ENCODE data around the gene PKNOX2.

PKNOX2 gene

DNA sequence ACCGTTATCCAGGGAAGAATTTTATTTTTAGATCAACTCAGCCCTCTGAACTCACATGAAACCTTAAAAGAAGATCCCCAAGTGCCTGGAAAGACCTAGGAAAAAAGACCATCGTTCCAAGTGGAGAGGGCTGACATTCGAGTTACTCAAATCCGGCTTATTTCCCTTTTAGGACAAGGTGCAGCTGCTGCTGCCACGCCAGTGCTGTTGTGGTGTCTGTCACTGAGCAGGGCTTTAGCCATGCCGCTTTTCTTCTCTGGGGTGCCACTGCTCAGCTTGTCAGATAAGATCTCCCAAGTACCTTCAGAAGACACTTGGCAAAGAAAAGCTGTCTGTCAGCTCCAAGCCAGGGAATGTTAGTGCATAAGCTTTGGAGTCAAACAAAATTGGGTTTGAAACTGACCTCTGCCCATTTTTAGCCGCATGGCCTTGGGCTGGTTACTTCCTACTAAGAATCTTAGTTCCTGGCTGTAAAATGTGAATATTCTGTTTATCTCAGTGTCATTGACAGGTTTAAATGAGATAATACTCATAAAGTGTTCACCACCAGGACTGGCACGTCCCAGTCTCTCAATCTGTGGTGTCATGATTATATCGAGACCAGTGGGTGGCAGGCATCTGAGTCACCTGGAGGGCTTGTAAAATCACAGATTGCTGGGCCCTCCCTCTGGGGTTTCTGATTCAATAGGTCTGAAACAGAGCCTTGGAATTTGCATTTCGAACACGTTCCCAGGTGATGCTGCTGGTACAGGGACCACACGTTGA is 117.5 kb downstream of the PKNOX2 start:
- DNase-seq (ENCODE audit: low read depth, low spot score), result no peak

DNA sequence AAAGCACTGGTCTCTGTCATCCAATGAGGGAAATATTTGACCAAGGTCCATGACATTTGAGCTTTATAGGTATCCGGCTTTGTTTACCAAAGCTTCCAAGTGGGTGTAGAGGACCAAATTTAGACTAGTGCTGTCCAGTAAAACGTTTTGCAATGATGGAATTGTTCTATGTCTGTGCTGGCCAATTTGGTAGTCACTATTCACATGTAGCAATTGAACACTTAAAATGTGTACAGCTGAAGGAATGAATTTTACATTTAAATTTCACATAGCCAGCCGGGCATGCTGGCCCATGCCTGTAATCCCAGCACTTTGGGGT is 118.0 kb downstream of the PKNOX2 start:
- DNase-seq (ENCODE audit: low read depth, low spot score), result no peak

DNA sequence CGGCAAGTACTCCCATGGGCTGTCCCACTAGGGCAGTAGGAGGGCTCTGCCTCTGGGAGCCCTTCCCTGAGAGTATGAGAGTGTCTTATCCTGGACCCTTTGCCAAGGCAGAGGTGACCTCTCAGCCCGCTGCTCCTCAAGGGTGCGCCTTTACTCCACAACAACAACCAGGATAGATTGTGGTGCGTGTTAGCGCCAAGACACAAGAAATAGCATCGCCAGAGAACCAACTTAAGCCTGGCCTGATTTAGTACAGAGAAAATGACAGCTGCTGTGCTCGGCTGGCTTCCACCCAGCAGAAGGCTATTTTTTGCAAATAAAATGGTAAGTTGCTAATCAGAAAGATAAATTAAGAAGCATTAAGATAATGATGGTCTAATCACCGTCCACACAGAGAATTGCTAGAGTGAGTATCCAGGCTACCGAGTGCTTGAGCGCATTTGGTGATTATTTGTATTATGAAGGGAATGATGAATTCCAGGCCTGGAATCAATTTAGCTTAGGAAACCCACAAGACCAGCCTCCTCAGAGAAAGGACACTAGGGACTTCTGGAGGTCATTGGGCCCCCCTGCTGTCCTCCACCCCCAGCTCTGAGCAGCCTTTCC is 119.8 kb downstream of the PKNOX2 start:
- no peak for DNase-seq (ENCODE audit: low read depth, low spot score)

DNA sequence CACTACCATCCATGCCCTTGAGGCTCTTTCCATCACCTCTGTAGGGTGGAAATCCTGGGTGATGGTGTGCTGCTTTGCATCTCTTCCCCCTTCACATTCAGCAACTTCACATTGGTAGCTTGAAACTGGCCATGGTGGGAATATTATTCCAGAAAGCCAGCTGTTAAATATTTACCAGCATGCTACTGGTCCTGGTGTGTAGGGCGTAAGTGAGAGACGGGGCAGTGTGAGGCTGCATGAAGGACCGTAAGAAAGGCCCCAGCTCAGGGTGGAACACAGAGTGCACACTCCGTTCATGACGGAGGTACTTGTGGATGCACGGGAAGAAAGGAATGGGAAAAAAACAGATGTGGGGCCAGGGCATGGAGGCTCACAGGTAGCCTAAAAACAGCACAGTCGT is 121.3 kb downstream of the PKNOX2 start:
- no peak for DNase-seq (ENCODE audit: low read depth, low spot score)

DNA sequence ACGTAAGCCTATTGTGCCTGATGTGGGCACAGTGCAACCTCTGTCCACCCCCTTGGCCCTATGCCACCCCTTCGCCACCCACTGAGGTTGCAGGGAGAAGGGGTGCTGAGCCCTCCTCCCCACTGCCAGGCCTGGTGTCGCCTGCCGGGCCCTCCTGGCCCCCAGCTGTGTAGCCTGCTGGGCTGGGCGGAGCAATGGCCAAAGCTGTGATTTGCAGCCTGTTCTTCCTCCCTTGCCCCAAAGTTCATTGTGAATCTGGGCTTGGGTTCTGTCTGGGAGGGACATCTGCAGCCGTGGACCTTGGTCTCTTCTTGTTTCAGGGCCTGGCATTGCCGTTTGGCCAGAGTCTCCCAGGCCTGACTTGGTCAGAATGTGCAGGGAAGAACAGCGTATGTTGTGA is 121.9 kb downstream of the PKNOX2 start:
- no peak for DNase-seq (ENCODE audit: low read depth, low spot score)

DNA sequence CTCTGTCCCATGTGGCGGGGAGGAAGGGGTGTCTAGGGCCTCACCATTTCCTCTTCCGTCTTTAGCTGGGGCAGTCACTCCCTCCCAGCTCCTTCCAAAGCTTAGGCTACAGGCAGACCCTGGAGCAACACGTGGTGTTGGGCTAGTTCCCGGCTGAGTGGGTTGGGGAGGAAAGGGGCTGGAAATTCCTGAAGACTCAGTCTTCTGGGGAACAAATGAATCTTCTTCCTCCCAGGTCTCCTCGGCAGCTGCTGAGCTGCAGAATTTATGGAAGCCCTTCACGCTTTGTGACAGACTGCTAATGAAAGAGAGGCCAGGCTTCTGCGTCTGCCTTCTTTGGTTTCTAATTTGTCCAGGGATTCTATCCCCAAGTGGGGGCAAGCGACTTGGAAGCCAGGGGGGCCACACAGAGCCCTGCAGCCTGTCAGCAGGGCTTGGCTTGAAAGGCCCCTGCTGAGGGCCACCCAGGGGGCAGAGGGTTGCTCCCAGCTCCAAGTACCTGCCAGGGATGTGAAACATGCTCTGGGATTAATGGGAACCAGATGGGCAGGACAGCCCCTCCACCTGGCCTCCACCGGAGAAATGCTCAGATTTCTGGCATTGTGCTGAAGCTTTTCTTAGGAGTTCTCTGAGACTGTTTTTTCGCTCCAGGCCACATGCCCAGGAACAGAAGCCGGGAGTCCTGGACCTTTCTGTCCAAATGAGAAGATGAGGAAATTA is 123.1 kb downstream of the PKNOX2 start:
- DNase-seq (ENCODE audit: low read depth, low spot score), result no peak

DNA sequence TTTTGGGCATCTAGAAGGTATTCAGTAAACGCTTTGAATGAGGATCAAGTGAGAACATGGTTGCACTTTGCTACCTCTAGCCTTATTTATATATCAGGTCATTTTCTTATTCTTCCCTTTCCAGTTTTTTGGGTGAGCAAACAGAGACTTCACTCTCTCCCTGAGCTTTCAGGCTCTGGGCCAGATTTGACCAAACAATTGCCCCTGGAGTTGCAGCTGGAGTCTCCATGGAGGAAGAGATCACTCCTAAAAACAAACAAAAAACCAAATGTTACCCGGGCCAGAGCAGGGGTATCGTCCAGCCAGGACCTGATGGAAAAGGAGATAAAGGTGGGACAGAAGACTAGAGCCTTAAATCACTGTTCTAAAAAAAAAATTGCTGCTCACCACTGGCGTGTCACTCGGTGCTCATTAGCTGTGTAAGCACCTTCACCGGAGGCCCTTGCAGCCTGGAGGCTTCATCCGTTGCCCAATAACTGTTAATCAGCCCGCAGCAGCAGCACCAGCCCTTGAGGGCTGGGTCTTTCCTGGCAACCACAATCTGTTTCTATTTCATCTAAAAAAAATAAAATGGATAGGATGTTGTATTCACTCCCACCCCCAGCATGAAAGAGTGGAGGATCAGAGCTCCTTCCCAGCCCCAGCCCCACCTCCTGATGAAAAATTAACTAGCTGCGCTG is 125.0 kb downstream of the PKNOX2 start:
- DNase-seq (ENCODE audit: low read depth, low spot score), result no peak

DNA sequence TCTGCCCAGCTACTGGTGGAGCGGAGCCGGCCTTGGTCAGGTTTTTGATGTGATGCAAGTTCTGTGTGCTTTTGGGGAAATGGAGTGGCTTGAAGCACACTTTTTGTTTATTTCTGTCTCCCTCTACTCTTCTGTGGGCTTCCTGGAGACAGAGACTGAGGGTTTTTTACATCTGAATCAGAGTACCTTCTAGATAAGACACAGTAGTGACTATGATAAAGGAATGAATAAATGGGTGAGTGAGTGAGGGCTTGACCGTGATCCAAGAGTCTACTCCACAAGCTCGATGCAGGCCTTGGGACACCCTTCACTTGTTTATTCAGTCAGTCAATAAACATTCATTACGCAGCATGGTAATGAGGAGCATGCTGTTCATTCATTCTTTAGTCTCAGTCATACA is 125.7 kb downstream of the PKNOX2 start:
- no peak for DNase-seq (ENCODE audit: low read depth, low spot score)

GRCh38 chr11:125292100-125292499 is 127.5 kb downstream of the PKNOX2 start:
- DNase-seq (ENCODE audit: low read depth, low spot score), result no peak

GRCh38 chr11:125293596-125293995 is 129.0 kb downstream of the PKNOX2 start:
- DNase-seq (ENCODE audit: low read depth, low spot score), result no peak

GRCh38 chr11:125295931-125296330 is 131.4 kb downstream of the PKNOX2 start:
- no peak for DNase-seq (ENCODE audit: low read depth, low spot score)

DNA sequence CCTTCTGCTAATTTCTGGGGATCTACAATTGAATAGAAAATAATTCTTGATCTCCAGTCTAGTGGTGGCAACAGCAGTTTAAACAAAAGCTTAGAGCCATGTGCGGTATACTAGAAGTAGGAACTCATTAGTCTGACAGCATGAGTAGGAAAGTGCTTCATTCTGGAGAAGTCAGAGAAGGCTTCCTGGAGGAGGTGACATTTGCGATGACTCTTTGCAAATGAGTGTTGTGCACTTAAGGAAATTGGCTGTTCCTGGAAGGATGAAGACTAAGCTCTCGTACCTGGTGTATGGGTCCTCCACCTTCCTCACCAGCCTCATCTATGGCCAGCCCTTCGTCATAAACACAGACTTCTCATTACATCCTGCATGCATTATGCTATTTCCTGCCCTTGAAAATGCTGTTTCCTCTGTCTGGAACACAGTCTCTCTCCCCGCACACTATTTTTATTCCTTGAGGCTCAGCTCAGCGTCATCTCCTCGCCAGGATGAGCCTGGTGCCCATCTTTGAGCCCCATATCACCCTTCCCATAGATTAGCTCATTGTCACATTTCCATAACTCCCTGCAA is 132.9 kb downstream of the PKNOX2 start:
- DNase-seq (ENCODE audit: low read depth, low spot score), result no peak

- DNase-seq (ENCODE audit: low read depth, low spot score), result no peak
These were observed 134.6 kb downstream of the PKNOX2 start for GRCh38 chr11:125299061-125299615.

- no peak for DNase-seq (ENCODE audit: low read depth, low spot score)
These were observed 135.3 kb downstream of the PKNOX2 start for GRCh38 chr11:125299821-125300220.

- no peak for DNase-seq (ENCODE audit: low read depth, low spot score)
These were observed 136.3 kb downstream of the PKNOX2 start for GRCh38 chr11:125300791-125301218.

DNA sequence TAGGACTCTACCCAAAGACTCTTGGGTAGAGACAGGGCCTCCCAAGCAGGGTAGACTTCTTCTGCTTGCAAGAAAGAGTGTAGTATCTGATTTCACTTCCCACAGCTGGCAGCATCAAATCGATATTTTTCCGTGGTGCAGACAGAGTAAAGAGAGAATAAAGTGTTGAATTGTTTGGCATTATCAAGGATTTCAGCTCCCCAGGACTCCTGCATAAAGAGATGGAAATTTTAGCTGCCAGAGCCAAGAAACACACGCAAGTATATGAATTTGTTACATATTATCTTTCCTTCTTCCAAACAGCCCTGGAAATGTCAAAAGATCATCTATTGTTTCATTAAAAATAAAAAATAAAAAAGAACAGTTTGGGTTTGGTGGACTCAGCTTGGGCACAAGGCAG is 136.8 kb downstream of the PKNOX2 start:
- no peak for DNase-seq (ENCODE audit: low read depth, low spot score)

DNA sequence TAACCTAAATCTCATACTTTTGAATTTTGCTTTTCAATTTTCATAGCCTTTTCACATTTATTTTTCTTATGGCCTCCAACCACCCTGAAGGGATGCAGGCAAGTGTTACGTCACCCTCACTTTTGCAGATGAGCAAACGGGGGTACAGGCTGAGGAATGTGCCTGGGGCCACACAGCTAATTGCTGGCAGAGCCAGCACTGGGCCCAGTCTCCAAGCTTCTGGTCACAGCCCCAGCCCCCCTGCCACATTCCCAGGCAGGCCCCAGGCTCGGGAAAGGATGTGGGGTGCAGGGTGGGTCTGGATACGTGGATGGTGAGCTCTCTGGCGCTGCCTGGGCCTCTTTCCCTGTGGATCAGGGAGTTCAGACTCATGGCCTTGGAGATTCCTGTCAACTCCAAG is 138.6 kb downstream of the PKNOX2 start:
- DNase-seq (ENCODE audit: low read depth, low spot score), result no peak

DNA sequence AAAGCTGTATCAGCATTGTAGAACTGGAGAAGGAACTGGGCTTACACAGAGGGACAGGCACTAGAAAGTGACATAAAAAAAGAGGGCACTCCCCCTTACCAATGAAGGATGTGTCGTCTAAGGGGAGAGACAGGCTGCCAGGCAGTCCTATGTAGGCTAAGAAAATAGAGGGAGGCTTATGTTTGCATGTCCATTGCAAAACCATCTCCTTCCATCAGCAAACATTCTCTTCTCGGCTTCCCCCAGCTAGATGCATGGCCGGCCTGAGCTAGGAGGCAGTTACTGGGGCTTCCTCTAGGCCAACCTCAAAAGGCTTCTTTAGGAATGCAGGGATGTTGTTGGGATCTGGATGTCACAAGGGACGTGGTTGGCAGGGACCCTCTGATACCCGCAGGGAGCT is 139.1 kb downstream of the PKNOX2 start:
- no peak for DNase-seq (ENCODE audit: low read depth, low spot score)

- DNase-seq (ENCODE audit: low read depth, low spot score), result no peak
These were observed 139.6 kb downstream of the PKNOX2 start for GRCh38 chr11:125304136-125304535.

DNA sequence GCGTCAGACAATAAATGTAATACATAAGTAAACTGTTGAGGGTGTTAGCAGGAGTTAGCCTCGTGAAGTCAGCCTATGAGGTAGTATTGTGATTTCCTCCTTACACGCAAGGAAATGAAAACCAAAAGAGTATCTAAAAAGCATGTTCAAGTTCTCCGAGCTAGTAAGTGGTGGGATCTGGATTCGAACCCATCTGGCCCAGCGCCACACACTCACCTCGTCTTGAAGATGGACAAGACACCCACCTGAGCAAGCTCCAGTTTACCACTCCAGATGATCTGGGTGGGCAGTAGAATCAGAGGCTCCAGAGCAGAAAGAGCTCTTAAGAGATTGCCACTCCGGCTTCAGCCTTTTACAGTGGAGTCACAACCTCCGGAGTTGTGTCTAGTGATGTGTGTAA is 140.3 kb downstream of the PKNOX2 start:
- DNase-seq (ENCODE audit: low read depth, low spot score), result no peak

DNA sequence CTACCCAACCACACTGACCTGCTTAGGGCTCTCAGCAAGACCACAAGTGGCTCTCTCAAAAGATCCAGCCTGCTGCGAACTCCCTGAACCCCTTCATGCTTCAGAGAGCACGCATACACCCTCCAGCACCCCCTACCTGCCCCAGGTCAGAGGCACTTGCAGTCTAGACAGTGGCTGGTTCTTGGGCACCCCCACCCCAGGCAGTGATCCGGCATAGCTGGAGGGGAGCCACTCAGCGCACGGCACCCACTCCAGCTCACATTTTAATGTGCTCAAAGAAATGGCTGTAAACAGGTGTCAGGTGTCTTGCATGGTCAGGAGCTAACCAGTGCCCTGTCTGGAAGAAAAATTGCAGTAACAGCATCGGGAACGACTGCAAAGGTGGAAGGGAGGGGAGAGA is 140.8 kb downstream of the PKNOX2 start:
- DNase-seq (ENCODE audit: low read depth, low spot score), result no peak

- no peak for DNase-seq (ENCODE audit: low read depth, low spot score)
These were observed 141.9 kb downstream of the PKNOX2 start for GRCh38 chr11:125306476-125306875.

Measured in activated CD4-positive, CD25-positive, alpha-beta regulatory T cell treated with anti-CD3 and anti-CD28 coated beads, Interleukin-2, amount 50 U/mL, for 16 hours (primary cell).